Left colon (tissue), 2 donors: ENCODE measurements around the gene AGPAT1. TPM values are rescaled to one million over a fixed set of nuclear protein-coding genes. Genes with fewer than 3 reads are reported as not detected.
"Not testable (repeated sequence)": the region's sequence is repeated elsewhere in the genome, so short reads cannot be mapped to it uniquely, and the experiment has no call there.

ENCODE experiments used
- ATAC-seq: fragments of 200-7000 bp; cut with Tn5 transposase; one replicate; pipeline ENCODE4 v1.9.1; 2020; ENCODE audit warnings: mild to moderate bottlenecking, moderate library complexity
- DNase-seq, 2 donors: peaks; one replicate each; pipeline ENCODE4 v3.0.0-alpha.2; 2020
- intact Hi-C, 2 donors: fragments of 100-400 bp; cut with DNase I in 1 of 2; cut with micrococcal nuclease in 1 of 2; formaldehyde crosslinking; loops; one replicate each; pipeline versions ENCODE4 v1.11.2 to v1.14.0; 2022; cut with DNase I, micrococcal nuclease
- long read RNA-seq: library from polyadenylated mRNA; unstranded; transcript quantifications from one replicate; pipeline ENCODE4 v2.0.0, GENCODE V29; 2021
- total RNA-seq, 2 donors: library from RNA; stranded (reverse); fragmentation: NEBNext Ultra II Directional; extraction: Animal tissue kit (Norgen Biotek cat#: 25700); gene quantifications; one replicate each; pipeline ENCODE4 v1.2.1, GENCODE V29; 2021
- donor health status: DM: no; HTN: no; CAD: no.
- donor health status: DM: yes; HTN: yes; CAD: no.

The AGPAT1 gene, protein sequence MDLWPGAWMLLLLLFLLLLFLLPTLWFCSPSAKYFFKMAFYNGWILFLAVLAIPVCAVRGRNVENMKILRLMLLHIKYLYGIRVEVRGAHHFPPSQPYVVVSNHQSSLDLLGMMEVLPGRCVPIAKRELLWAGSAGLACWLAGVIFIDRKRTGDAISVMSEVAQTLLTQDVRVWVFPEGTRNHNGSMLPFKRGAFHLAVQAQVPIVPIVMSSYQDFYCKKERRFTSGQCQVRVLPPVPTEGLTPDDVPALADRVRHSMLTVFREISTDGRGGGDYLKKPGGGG
- 10 to 100 TPM; 44.4 to 55.0 TPM for total RNA-seq
- long read RNA-seq, partial matches to known transcripts, result 3 of 17 reads
- long read RNA-seq, other reads (novel, unspliced or antisense), result 12 of 17 reads

DNA sequence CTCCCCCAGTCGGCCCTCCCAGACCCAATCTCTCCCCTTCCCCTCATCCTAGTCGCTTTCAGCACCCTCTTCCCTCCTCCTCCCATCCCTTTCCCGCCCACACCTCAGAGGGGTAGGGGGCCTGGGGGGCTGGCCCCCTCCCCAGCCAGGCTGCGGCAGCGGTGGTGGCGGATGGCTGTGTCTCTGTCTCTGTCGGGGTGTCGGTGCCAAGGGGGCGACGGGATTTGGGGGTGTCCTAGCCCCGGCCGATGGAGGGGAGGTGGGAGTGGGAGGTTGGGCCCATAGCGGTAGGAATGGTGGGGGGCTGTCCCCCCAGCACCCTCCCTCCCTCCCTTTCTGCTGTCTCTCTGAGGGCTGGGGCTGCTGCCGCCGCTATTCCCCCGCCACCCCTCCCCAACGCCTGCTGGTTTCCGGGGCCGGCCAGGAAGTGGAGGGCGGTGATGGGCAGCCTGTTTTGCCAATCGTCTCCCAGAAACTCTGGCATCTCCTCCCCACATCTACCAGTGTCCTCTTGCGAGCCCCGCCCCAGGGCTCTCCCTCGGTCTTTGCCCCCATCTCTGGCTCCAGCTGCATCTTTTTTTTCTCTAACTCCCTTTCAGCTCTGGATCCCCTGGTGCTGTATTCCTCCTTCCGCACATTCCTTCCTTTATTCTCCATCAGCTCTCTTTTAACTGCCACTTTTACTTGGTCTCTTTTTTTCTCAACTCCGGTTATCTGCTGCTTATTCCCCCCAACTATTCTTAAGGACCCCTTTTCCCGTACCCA, at the start of gene AGPAT1:
Gene AGPAT1 (minus strand): TSS at position 374 of the 765 bp plus-strand sequence. CDS start 4,588 bp downstream, outside the sequence.
- peak; percentile 68 for ATAC-seq
- intact Hi-C loops, result no loop called here
- DNase-seq, result peak; percentile 98 to 99

DNA sequence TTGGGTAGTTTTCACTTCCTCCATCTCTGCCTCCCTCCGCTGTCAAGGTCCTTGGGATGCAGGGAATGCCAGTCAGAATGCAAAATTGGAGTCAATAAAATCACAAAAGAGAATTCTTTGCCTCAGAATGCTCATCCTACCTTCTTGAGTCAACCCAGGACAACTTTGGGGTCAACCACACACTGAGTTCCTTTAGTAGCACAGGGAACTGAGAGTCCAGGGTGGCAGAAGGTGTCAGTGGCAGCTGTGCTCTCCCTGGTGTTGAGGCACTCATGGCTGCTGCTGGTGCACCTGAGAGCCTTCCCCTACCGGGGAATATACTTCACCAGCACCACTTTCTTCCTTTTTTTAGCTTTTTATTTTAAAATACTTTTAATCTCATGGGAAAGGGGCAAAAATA, 48.8 kb upstream of the AGPAT1 start:
- DNase-seq (no peak), ATAC-seq (no peak)
- intact Hi-C loops, result no loop called here

DNA sequence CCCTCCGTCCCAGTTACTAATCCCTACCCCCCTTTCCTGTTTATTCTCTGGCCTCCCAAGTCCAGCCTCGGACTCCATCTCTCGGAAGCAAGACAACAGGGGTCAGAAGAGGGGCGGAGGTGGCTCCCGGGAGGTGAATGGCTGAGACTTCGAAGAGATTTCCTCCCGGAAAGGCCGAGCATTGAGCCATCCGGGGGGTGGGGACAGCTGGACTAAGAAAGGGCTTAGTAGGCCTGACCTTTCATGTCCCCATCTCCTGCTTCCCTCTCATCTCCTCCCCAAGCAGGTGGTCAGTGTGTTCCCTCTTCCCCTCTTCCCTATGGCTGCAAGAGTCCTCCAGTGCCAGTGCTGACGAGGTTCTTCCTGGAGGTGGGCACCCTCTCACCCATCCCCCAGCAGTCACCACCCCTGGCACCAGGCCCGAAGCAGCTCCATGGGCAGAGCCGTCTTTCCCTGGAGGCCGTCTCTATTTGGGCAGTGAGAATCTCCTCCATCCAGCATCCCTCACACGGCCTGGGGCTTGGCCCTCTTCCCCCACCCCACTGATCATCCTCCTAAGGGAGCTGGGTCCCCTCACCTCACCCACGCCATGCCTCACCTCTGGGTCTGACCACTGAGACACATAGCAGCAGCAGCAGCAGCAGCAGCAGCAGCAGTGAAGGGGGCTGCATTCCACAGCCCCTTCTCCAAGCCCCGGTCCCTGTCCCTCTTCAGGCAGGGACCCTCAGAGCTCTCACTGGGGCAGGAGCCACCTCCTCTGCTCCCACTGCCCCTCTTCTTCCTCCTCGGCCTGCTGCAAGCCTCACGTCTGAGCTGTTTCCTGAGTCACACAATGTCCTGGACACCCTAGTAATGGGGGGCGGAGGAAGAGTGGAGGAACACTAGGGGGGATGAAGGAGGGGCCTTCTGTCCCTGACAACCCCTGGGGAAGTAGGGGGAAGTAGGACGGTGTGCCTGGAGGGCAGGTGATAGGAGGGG, 47.7 kb upstream of the AGPAT1 start, which contains the start of gene NOTCH4:
Gene NOTCH4 (minus strand): TSS at position 810 of the 978 bp plus-strand sequence. CDS start 139 bp downstream, at position 671.
- DNase-seq (no peak), ATAC-seq (no peak)
- intact Hi-C loops, result no loop called here

DNA sequence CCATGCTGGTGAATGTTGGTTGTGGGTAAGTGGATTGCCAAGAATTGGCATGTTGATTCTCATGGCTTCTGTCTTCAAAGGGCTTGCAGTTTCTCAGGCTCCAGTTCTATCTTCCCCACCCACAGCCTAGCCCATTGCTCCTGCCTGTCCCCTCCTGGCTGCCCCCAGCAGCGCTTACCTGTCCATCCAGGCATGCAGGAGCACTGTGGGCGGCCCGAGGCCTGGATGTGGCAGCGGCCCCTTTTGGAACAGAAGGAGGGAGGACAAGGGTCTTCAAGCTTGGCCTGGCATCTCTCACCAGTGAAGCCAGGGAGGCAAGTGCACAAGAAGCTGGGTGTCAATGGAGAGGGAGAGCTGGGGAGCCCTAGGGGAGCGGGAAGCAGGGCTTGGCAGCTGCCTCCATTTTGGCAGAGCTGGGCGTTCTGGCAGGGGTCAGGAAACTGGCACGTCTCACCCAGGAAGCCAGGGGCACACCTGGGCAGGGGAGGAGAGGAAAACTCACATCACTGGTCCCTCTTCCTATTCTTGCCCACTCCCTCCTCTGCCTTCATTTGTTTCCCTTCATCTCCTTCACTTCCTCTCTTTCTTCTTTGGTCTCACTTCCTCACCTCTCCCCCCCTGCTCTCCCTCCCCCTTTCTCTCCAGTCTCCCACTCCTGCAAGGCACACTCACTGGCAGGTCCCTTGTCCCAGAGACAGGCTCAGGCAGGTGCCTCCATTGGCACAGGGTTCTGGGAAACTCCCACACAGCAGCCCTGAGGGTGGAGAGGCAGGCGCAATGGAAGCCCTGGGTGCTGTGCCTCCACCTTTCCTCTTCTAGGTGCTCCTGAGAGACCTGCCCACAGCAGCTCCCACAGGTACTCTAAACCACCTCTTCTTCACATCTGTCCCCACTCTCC, 46.7 kb upstream of the AGPAT1 start:
- DNase-seq (no peak), ATAC-seq (no peak)
- intact Hi-C loops, result no loop called here

DNA sequence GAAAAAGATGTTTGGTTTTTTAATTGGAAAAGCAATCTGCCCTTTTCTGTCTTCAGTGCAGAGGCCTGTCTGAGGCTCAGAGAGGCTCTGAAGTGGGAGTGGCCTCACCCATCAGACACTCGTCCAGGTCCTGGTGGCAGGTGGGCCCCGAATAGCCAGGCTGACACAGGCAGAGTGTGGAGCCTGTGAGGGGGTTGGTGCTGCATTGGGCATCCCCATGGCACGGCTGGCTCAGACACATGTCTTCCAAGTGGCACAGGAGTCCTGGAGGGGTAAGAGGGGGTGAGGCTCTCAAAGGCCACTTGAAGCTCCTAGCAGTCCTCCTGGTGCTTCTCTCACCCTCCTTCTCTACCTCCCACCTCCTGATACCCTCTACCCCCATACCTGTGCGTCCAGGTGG, 44.1 kb upstream of the AGPAT1 start:
- intact Hi-C loops, result no loop called here
- no peak for DNase-seq
- no peak for ATAC-seq

DNA sequence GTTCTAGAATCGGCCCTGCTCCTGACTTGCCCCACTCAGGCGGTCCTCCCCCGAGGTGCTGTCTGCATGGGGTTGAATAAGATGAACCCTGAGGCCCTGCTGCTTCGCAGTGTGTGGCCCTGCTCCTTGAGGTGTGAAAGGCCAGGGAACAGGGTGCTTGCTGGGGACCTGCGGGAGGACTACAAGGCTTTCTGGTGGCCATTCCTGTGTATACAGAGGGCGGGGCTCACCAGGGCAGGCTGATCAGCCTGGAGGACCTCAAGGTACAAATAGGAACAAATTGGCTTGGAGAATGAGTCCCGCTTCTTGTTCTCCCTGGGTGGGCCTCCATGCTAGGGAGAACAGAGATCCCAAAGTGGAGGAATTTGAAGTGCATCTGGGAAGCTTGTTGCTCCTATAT, 42.3 kb upstream of the AGPAT1 start:
- DNase-seq (no peak), ATAC-seq (no peak)
- intact Hi-C loops, result no loop called here

DNA sequence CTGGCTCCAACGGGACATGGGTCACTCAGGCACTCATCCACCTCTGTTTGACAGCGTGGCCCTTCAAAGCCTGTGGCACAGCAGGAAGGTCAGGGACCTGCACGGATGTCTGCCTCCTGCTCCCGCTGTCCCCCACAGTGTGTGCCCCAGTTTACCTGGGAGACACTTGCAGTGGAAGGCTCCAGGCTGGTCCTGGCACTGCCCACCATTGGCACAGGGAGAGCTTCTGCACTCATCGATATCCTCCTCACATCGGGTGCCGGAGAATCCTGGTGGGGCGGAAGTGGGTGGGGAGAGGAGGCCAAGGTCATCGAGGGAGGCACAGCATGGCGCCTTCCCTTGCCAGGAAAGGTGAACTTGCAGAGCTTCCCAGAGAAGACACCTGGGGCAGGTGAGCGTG, 41.1 kb upstream of the AGPAT1 start:
- DNase-seq, result no peak
- ATAC-seq, result no peak
- intact Hi-C loops, result no loop called here

DNA sequence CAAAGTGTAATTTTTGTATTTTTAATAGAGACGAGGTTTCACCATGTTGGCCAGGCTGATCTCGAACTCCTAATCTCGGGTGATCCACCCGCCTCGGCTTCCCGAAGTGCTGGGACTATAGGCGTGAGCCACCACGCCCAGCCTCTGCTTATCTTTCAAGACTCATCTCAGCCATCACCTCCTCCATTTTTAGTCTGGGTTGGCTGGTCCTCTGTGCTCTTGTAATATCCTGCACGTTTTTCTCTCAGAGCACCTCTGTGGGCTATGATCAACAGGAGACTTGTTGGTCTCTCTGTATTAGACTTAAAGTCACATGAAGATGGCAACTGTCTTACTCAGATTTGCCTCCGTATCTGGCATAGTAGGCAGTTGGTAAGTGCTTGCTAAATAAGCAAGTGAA, 40.4 kb upstream of the AGPAT1 start:
- intact Hi-C loops, result no loop called here
- DNase-seq, result no peak
- ATAC-seq, result no peak

DNA sequence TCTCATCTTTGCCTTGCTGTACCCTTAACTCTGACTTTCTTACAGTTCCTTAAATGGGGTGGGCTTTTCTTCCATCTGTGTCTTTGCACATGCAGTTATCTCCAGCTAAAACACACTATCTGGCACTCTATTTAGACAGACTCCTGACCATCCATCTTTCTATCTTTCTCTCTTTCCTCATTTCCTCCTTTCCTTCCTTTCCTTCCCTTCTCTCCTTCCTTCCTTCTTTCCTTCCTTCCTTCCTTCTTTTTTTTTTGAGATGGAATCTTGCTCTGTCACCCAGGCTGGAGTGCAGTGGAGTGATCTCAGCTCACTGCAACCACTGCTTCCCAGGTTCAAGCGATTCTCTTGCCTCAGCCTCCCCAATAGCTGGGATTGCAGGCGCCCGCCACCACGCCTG, 39.7 kb upstream of the AGPAT1 start:
- intact Hi-C loops, result no loop called here

DNA sequence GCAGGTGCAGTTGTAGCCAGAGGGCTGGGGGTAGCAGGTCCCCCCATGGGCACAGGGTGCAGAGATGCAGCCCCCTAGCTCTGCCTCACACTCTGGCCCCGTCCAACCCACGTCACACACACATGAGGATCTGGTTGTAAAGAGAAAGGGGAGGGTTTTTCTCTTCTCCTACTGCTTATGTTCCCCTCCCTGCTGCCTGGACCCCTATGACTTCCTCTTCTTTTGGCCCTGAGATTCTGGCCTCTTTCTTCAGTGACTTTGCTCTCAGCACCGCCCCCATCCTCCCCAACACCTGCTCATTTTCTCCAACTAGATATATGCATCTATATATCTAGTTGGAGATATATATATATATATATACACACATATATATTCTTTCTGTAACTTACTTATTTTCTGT, 38.2 kb upstream of the AGPAT1 start:
- intact Hi-C loops, result no loop called here
- ATAC-seq, result no peak
- no peak for DNase-seq

More for the DNA sequence above, 39.7 kb upstream of the AGPAT1 start:
- DNase-seq, result no peak
- no peak for ATAC-seq

DNA sequence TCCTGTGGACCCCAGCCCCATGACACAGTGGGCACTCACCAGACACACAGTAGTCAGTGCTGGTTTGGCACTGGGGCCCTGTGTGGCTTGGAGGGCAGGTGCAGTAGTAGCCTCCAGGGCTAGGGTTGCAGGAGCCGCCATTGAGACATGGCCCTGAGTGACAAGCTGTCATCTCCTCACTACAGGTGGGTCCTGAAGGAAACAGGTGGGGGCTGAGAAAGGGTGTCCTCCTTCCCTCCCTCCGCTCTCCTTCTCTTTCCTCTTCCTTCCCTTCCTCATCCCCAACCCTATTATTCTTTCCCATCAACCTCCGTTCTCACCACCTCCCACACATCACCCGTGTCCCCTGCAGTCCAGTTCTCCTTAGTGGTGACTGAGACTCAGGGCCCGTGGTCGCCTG, 37.8 kb upstream of the AGPAT1 start:
- intact Hi-C loops, result no loop called here
- DNase-seq, result no peak
- ATAC-seq, result no peak

DNA sequence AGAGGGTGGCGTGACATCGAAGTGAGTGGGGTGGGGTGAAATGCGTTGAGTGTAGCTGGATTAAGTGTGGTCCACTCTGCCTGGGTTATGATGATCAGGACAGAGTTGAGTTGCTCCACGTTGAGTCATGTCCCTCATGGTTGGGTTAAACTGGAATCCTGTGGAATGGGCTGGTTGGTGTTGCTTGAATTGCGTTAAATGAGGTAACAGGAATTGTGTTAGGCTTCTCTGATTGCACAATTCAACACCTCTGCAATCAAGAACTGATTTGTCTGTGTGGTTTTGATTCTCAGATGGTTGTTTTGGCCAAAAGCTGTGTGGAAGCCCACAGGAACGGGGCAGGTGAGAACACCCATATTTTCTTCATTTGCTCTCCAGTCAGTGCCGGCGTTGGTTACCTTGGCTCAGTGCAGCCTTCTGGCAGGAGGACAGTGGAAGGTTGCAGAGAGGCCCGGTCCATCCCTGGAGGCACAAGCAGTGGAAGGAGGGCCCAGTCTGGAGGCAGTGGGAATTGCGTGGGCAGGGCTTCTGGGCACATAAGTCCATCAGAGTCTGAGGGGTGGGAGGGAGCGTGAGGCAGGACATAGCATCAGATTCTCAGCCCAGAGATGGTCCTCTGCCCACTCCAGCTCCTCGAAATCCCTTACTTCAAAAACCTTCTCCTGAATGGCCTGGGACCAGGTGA, 36.3 kb upstream of the AGPAT1 start:
- intact Hi-C loops, result no loop called here
- ATAC-seq (no peak), DNase-seq (no peak)

DNA sequence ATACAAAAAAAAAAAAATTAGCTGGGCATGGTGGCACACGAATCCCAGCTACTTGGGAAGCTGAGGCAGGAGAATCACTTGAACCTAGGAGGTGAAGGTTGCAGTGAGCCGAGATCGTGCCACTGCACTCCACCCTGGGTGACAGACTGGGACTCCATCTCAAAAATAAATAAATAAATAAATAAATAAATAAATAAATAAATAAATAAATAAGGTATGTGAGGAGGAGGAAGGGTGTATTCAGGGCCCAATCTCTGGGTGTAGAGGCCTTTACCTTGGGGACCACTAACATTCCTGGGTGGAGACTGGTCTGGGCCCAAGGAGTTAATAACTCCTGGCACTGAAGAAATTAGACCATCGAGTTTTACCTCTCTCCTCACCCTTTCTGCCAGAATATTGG, 35.5 kb upstream of the AGPAT1 start:
- ATAC-seq, intact Hi-C loops, DNase-seq: not testable (repeated sequence)

DNA sequence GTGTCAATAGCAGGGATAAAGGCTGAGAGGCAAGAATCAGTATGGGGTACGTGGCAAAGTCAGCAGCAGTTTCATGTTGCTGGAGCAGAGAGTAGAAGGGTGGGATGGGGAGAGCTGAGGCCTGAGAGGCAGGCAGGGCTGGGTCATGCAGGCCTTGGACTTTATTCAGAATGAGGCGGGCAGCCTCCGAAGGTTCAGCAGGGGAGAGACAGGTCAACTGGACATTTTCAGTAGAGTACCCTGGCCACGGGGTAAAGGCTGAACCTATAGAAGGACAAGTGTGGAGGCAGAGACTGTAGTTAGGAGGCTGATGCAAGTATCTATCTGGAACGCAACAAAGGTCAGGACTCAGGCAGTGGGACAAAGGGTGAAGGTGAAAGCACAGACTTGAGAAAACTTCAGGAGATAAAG, 34.3 kb upstream of the AGPAT1 start:
- DNase-seq (no peak), ATAC-seq (no peak)
- intact Hi-C loops, result no loop called here

DNA sequence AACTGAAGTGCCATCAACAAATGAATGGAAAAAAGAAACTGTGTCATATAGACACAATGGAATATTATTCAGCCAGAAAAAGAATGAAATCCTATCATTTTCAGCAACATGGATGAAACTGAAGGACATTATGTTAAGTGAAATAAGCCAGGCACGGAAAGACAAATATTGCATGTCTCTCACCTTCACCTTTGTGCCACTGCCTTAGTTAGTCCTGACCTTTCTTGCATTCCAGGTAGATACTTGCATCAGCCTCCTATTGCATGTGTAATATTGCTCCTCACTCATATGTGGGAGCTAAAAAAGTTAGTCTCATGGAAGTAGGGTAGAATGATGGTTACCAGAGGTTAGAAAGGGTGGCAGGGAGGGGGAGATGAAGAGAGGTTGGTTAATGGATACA, 33.1 kb upstream of the AGPAT1 start:
- intact Hi-C loops, result no loop called here
- ATAC-seq, result no peak

DNA sequence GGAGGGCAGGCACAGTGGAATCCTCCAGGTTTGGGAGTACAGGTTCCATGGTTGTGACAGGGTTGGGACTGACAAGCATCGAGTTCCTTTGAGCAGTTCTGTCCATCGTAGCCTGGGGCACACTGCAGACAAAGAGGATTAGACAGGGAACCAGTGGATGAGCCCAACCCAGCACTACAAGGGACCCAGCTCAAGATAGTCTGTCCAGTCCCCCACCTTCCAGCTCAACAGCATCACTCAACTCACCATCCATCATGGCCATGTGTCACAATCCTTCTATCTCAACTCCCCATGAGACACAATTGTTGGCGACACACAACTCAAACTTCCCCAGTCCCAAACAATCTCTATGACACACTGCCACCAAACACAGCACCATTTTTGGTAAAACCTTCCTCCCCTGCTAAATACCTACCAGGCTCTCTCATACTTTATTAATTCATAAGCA, 28.4 kb upstream of the AGPAT1 start:
- DNase-seq (no peak), ATAC-seq (no peak)
- intact Hi-C loops, result no loop called here

More for the DNA sequence above, 33.1 kb upstream of the AGPAT1 start:
- DNase-seq, result no peak

DNA sequence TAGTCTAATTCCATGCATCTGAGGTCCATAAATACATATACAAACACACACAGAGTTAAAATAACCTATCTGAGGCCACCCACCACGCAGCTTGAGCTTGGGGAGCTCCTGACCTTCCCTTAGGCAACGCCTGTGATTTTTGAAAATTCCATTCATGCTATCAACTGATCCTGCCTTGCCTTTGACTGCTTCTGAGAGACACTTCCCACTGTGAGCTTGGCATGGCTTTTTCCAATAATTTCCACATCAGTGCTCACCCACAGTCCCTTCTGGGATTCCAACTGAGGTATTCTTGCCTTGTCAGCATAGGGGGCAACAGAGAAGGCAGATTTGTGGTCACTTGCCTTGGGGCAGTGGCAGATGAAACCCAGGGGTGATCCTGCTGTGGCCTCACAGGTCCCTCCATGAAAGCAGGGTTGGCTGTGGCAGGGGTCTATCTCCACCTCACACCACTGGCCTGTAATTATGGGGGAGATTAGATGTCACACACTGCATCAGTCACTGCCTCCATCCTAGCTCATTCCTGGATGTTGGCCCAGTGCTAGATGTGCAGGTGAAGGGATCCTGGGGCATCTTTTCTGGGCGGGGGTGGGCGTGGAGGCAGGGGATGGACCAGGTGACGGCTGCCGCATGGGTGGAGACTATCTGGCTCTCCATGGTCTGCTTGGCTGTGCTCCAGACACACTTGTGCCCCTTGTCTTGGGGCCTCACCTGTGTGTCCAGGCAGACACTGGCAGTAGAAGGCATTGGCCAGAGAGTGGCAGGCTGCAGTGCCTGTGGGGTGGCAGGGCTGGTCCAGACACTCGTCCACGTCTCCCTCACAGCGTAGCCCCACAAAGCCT, 27.8 kb upstream of the AGPAT1 start:
- no peak for ATAC-seq
- intact Hi-C loops, result no loop called here
- no peak for DNase-seq
